Thoracic aorta (tissue), 2 donors: ENCODE results near the gene SECTM1. TPM values are rescaled to one million over a fixed set of nuclear protein-coding genes. Genes with fewer than 3 reads are reported as not detected.

Source experiments
- ATAC-seq: fragments of 150-250 bp; one replicate; pipeline ENCODE4 v1.8.0; 2017; ENCODE audit warnings: low read depth; ENCODE audit not compliant: insufficient number of reproducible peaks, low FRiP score
- DNase-seq: peaks from one replicate; pipeline ENCODE4 v3.0.0-alpha.2; 2020; ENCODE audit warnings: low spot score
- H3K27ac ChIP-seq, 2 donors: fragments of 200-600 bp; sonication (generic); 1 replicate in 1 of 2; 2 replicates in 1 of 2; pipeline ENCODE4 v1.5.1; 2016; ENCODE audit warnings: mild to moderate bottlenecking in 2 of 2, moderate library complexity in 2 of 2
- H3K27me3 ChIP-seq: fragments of 200-600 bp; sonication (generic); replicated peaks from 2 replicates; pipeline ENCODE4 v1.6.0; 2016; ENCODE audit warnings: mild to moderate bottlenecking; ENCODE audit not compliant: insufficient read depth
- H3K36me3 ChIP-seq: fragments of 200-600 bp; sonication (generic); one replicate; pipeline ENCODE4 v1.5.1; 2016
- H3K4me1 ChIP-seq, 2 donors: fragments of 200-600 bp; sonication (generic); 1 replicate in 1 of 2; 2 replicates in 1 of 2; pipeline versions ENCODE4 v1.5.1 to v1.6.0; 2016; ENCODE audit warnings: low read depth in 2 of 2, mild to moderate bottlenecking in 1 of 2; ENCODE audit not compliant: control insufficient read depth in 1 of 2
- H3K4me3 ChIP-seq: fragments of 200-600 bp; sonication (generic); 2 replicates; pipeline ENCODE4 v1.5.1; 2016; ENCODE audit warnings: mild to moderate bottlenecking
- H3K9me3 ChIP-seq: fragments of 200-600 bp; sonication (generic); 2 replicates; pipeline ENCODE4 v1.5.1; 2016
- CTCF ChIP-seq: fragments of 200-600 bp; sonication (generic); IDR thresholded peaks from one replicate; pipeline ENCODE4 v1.5.1; 2019; ENCODE audit warnings: antibody characterized with exemption
- total RNA-seq, 2 donors: library from RNA; depleted of rRNA; stranded (reverse); fragments of >200 nt; gene quantifications; one replicate each; pipeline versions ENCODE4 v1.1.0 to v1.2.3, GENCODE V29; 2016

The SECTM1 gene
- total RNA-seq, 2 donors from 2014 or later, result 16.7 to 32.2 TPM

GRCh38 chr17:82311971-82312370 lies 21.6 kb downstream of the SECTM1 start:
- Histone ChIP-seq H3K4me1 (no peaks in the 10 kb centered on the region), H3K4me3 (no peak overlapping the region), H3K9me3 (no peaks in the 10 kb centered on the region), H3K27ac (no peak overlapping the region), H3K27me3 (peaks cover 28% of the 10 kb centered on the region), H3K36me3 (no peaks in the 10 kb centered on the region)
- ATAC-seq (no peak), DNase-seq (no peak)
- TF ChIP-seq CTCF, result no peak

DNA sequence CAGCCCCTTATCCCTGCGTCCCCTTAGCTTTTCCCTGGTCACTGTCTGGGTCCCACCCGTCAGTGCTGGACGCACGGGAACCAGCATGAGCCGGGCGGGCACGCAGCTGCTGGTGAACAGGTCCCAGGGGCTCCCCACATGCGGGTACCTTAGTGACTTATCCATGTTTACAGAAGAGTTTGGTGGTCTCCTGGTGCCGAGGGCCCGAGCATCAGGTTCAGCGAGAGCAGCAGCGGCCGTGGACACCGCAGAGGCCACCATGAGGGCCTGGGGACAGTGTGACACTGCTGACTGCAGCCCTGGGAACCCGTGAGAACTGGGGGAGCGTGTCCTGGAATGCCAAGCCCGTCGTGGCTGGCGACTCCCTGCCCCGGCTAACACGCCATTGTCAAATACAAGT lies 22.7 kb downstream of the SECTM1 start:
- ATAC-seq, result no peak
- peaks cover 28% of the 10 kb centered on the region for H3K27me3 ChIP-seq

DNA sequence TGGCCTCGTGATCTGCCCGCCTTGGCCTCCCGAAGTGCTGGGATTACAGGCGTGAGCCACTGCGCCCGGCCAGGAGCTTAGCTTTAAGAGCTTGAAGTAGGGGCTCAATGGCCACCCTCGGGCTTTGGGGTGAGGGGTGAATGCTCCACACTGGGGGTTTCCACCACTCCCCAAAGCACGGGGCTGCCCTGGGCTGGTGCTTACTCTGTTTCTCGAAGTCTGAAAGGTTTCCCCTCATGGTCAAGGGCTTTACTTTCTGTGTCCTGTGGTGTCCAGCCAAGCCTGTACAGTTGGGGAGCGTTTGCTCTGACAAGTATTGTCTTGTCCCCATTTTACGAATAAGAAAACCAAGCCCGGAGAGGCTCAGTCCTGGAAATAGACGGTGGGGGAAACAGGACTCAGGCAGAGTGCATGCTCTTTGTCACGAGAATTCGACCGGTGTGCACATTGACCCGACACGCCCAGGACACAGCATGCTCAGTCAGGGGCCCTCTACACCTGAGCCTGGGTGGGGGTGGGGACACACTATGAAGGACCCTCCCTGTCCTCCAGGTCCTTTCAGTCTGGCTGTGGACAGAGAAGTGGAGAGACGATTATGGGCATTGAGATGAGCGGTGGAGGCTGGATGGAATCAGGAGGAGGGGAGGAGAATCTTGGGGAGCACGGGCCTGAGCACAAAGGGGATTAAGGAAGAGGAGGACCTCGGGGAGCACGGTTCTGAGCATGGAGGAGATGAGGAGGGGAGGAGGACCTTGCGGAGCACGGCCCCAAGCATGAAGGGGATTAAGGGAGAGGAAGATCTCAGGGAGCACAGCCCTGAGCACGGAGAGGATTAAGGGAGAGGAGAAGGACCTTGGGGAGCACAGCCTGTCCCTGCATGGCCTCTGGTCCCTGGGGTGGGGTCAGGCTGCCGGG lies 23.7 kb downstream of the SECTM1 start:
- ATAC-seq (no peak), DNase-seq (no peak)
- Histone ChIP-seq H3K9me3 (no peaks in the 10 kb centered on the region), H3K27me3 (peaks cover 21% of the 10 kb centered on the region), H3K27ac (no peak overlapping the region), H3K36me3 (no peaks in the 10 kb centered on the region), H3K4me1 (no peaks in the 10 kb centered on the region), H3K4me3 (no peak overlapping the region)
- no peak for TF ChIP-seq CTCF

More for the DNA sequence above, 22.7 kb downstream of the SECTM1 start:
- Histone ChIP-seq H3K4me1 (no peaks in the 10 kb centered on the region), H3K27ac (no peak overlapping the region), H3K9me3 (no peaks in the 10 kb centered on the region), H3K4me3 (no peak overlapping the region), H3K36me3 (no peaks in the 10 kb centered on the region)
- DNase-seq, result no peak
- no peak for TF ChIP-seq CTCF

GRCh38 chr17:82305727-82306300 lies 27.8 kb downstream of the SECTM1 start:
- Histone ChIP-seq H3K4me1 (peaks cover 0 to 4% of the 10 kb centered on the region in 2 donors), H3K27me3 (peaks cover 17% of the 10 kb centered on the region), H3K4me3 (no peak overlapping the region), H3K36me3 (no peaks in the 10 kb centered on the region), H3K9me3 (no peaks in the 10 kb centered on the region), H3K27ac (no peak overlapping the region)
- ATAC-seq (no peak), DNase-seq (no peak)
- no peak for TF ChIP-seq CTCF
